A673 (cell line): ENCODE data around the gene HTN3.

Experiments
- CTCF ChIP-seq: fragments of 300-800, 200-600 bp; sonication (generic); conservative IDR thresholded peaks from 2 replicates; pipeline ENCODE4 v1.5.1; 2017; ENCODE audit warnings: low read depth, mild to moderate bottlenecking, antibody characterized with exemption, low read length, moderate library complexity, mixed read lengths
- EZH2 ChIP-seq: fragments of 200-600 bp; sonication (generic); IDR thresholded peaks from 2 replicates; pipeline ENCODE4 v1.6.1; 2017; ENCODE audit warnings: borderline replicate concordance, low read depth, mild to moderate bottlenecking, mixed read lengths, antibody characterized with exemption, low read length; ENCODE audit not compliant: poor library complexity, severe bottlenecking

DNA sequence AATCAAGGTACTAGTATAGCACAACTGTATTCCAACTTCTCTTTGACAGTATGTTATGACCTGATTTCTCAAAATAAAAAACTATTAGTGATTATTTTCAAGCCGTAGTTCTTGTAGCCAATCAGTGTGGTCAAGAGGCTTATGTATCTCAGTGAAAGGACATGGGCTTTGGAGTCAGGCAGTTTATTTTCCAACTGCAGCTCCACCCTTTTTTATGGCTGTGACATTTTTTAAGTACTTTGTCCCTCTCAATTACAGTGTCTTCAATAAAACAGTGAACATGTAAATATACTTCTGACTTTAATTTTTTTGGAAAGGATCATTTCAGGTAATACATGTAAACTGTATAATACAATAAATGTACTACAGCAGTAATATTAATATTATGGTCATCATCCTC is 51.9 kb downstream of the HTN3 start:
- no peak for TF ChIP-seq CTCF
- no peak for TF ChIP-seq EZH2
